Melanocyte of skin (primary cell): ENCODE measurements around the gene PEX19. TPM values are rescaled to one million over a fixed set of nuclear protein-coding genes. Genes with fewer than 3 reads are reported as not detected.

Experiments
- small RNA-seq, 2 donors: library from RNA; depleted of rRNA; stranded (forward); fragments of <200 nt; gene quantifications; one replicate each; pipeline ENCODE3, GENCODE V24; 2012
- total RNA-seq, 2 donors: library from RNA; depleted of rRNA; stranded (reverse); fragments of >200 nt; gene quantifications; 2 replicates each; pipeline ENCODE4 v1.2.3, GENCODE V29; 2012

Gene PEX19, protein sequence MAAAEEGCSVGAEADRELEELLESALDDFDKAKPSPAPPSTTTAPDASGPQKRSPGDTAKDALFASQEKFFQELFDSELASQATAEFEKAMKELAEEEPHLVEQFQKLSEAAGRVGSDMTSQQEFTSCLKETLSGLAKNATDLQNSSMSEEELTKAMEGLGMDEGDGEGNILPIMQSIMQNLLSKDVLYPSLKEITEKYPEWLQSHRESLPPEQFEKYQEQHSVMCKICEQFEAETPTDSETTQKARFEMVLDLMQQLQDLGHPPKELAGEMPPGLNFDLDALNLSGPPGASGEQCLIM
- 10 to 100 TPM; 46.0 to 61.9 TPM for total RNA-seq

DNA sequence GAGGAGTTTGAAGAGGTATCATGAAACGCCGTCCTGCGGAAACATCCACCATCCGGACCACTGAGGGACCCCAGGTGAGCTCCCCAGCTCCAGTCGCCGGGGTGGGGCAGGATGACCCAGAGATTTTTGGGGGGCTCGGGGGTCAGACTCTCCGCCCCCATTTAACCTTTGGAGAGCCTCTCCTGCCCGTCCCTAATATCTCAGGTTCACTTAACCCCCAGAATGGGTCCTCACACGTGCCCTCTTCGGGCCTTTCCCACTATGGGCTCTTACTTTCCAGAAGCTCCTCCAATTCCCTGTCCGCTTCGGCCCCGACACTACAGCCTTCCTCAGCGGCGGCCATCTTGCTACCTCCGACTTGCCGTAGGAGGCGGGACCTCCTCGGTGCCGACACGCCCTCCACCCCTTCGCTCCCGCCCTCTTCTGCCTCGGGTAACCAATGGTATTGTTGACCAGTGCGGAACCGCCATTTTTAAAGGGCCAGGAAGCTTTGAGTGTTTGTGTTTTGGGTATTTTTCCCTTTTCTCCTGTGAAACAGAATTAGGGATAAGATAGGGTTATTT, at the start of gene PEX19:
Gene PEX19 (minus strand): TSS at position 352 of the 563 bp plus-strand sequence. CDS start 9 bp downstream, at position 343.

DNA sequence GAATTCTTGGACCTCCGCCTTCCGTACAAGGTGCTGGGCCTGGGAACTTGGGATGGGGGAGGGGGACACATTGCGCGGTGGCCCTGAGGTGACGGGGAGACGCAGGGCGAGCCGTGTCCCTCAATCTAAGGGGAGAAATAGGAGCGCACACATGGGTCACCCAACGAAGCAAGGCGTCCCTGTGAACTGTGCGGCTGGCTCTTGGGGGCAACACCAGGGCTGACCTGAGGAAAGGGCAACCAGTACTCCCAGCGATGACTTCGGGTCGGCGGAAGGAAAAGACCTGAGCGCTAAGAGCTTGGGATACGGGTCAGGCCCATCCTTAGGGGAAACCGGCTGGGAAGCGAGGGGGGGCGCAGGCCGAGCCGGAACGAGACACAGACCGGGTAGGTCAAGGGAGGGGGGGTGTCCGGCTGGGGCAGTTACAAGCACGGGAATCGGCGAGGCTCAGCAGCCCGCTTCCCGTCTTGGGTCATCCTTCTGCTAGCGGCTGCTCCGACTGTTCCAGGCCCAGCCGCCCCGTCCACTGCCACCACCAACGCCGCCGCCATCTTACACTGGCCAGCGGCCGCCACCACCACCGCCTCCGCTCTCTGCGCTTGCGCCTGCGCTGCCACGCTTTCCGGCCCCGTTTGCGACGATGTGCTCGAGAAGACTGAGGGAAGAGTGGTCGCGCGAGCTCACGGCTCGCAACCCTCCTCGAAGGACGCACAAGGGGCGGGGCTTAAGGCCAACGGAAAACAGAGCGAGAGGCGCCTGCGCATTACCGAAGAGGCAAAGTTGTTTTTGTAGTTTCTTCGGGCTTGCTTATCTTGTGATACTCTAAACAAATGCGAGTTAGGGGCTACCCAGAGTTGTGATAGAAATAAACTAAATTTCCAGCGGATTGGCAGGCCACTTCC, 22.8 kb downstream of the PEX19 start, which contains the start of gene DCAF8:
Gene DCAF8 (minus strand): TSS at position 657 of the 902 bp plus-strand sequence. CDS start 18,541 bp downstream, outside the sequence.

Small RNA genes lying within 50 kb of the gene (small RNA-seq; reads per million reads assigned to genes)
- gene RF00019: 0 reads per million in 2 donors

Other genes with a start within 250 kb of the PEX19 start
- gene KCNJ10, start 215.0 kb downstream of the PEX19 start, total RNA-seq: under 1 TPM in 1 of 2 donors, not detected in 1; under 0.01 TPM
- gene KCNJ9, start 203.6 kb downstream of the PEX19 start, total RNA-seq: not detected
- gene IGSF8, start 186.5 kb downstream of the PEX19 start, total RNA-seq: 100 to 1,000 TPM in 1 of 2 donors, 10 to 100 TPM in 1; 88.4 to 172 TPM
- not detected for gene ATP1A2, start 169.4 kb downstream of the PEX19 start, total RNA-seq
- gene ATP1A4, start 133.5 kb downstream of the PEX19 start, total RNA-seq: under 1 TPM in 1 of 2 donors, not detected in 1; under 0.01 TPM
- not detected for gene CASQ1, start 94.6 kb downstream of the PEX19 start, total RNA-seq
- gene PEA15, start 79.7 kb downstream of the PEX19 start, total RNA-seq: 10 to 100 TPM; 60.6 to 79.9 TPM
- gene DCAF8, start 22.6 kb downstream of the PEX19 start, total RNA-seq: 10 to 100 TPM; 59.3 to 75.0 TPM
- gene COPA, start 58.1 kb upstream of the PEX19 start, total RNA-seq: 100 to 1,000 TPM; 133 to 194 TPM
- 100 to 1,000 TPM; 110 to 132 TPM for gene NCSTN, start 58.2 kb upstream of the PEX19 start, total RNA-seq
- under 1 TPM; under 0.01 TPM for gene NHLH1, start 81.9 kb upstream of the PEX19 start, total RNA-seq
- 1 to 10 TPM; 4.7 to 4.8 TPM for gene VANGL2, start 115.4 kb upstream of the PEX19 start, total RNA-seq
- gene SLAMF6, start 238.1 kb upstream of the PEX19 start, total RNA-seq: not detected